ES-I3 (cell line): ENCODE measurements around the gene SERBP1.

Experiments
- H3K36me3 ChIP-seq: 2 replicates; pipeline ENCODE4 v1.6.1; 2013; ENCODE audit warnings: mild to moderate bottlenecking, low read length, control low read depth, moderate library complexity; ENCODE audit not compliant: insufficient read depth
- H3K4me1 ChIP-seq: 2 replicates; pipeline ENCODE4 v1.6.1; 2013; ENCODE audit warnings: mild to moderate bottlenecking, control low read depth, low read length; ENCODE audit not compliant: insufficient read depth
- H3K9ac ChIP-seq: 2 replicates; pipeline ENCODE4 v1.6.1; 2013; ENCODE audit warnings: low read depth, mild to moderate bottlenecking, low read length, moderate library complexity
- H3K9me3 ChIP-seq: 2 replicates; pipeline ENCODE4 v1.6.1; 2013; ENCODE audit warnings: mild to moderate bottlenecking, low read length, moderate library complexity; ENCODE audit not compliant: control insufficient read depth, insufficient read depth

The SERBP1 gene

DNA sequence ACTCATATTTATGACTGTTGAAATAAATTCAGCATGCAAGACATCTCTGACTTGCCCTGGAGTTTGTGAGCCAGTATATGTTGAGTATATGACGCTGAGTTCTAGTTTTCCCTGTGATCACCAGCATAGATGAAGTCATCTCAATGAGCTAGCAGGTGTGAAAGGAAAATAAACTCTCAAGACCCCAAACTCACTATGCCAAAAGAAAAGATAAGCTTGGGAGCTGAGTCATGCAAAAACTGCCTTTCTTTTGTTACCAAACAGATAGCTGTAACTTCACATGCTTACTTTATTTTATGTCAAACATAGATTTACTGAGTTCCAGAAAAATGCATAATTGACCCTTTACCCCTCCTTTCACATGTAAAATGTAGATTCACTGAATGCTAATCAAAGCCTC, 52.9 kb downstream of the SERBP1 start:
- Histone ChIP-seq H3K4me1 (peaks cover 9% of the 10 kb centered on the region; the same call in 1 of the 2 replicates), H3K36me3 (no peaks in the 10 kb centered on the region; the same call in 1 of the 2 replicates), H3K9ac (no peak overlapping the region), H3K9me3 (peaks cover 2% of the 10 kb centered on the region; the same call in 1 of the 2 replicates)

DNA sequence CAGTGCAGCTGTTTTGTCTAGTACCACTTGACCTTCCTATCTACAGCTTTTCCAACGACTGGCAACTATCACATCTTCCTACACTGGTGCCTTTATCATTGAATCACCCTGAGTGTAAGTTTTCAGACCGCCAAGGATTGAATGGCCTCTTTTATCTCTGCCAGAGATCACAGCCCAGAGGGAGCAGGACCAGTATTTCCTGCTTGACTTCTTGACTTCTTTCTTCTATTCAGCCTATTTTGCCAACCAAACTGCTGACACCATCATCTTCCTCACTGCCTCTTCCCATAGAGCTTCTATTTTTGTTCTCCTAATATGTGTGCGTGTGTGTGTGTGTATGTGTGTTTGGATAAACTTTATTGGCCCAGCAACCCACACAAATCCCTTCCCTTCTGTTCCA, 53.8 kb downstream of the SERBP1 start:
- peaks cover 17% of the 10 kb centered on the region for H3K4me1 ChIP-seq
- no peaks in the 10 kb centered on the region for H3K9me3 ChIP-seq
- H3K9ac ChIP-seq, result no peak overlapping the region
- H3K36me3 ChIP-seq, result no peaks in the 10 kb centered on the region; the same call in 1 of the 2 replicates

DNA sequence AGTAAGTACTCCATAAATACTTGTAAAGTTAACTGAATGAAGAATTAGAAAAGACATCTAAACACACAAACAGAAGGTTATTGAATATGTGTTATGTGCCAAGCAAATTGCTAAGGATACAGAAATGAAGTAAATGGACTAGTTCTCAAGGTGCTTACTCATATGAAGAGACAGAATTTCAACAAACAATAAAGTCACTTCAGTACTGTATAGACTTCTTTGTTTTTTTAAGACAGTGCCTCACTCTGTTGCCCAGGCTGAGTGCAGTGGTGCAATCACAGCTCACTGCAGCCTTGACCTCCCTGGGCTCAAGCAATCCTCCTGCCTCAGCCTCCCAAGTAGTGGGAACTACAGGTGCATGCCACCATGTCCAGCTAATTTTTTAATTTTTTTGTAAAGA, 57.3 kb downstream of the SERBP1 start:
- no peak overlapping the region for H3K9ac ChIP-seq
- peaks cover 17% of the 10 kb centered on the region for H3K4me1 ChIP-seq
- no peaks in the 10 kb centered on the region for H3K9me3 ChIP-seq
- no peaks in the 10 kb centered on the region for H3K36me3 ChIP-seq

DNA sequence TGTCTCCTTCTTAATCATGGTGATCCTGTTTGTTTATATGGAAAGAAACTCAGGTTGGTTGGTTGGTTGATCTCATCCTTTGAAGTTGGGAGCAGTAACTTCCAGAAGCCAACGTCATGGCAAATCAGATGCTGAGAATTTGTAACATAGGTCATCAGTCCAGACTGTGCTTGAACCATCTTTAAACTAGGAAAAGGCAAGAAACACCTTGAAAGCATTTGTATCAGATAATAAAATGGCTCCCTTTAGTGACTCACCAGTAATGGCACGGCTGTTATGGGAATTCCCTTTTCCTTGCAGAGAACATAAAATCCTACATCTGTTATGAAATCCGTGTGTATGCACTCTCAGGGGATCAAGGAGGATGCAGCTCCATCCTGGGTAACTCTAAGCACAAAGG, 58.1 kb downstream of the SERBP1 start:
- peaks cover 14% of the 10 kb centered on the region for H3K4me1 ChIP-seq
- H3K9me3 ChIP-seq, result no peaks in the 10 kb centered on the region
- H3K36me3 ChIP-seq, result no peaks in the 10 kb centered on the region
- no peak overlapping the region for H3K9ac ChIP-seq

DNA sequence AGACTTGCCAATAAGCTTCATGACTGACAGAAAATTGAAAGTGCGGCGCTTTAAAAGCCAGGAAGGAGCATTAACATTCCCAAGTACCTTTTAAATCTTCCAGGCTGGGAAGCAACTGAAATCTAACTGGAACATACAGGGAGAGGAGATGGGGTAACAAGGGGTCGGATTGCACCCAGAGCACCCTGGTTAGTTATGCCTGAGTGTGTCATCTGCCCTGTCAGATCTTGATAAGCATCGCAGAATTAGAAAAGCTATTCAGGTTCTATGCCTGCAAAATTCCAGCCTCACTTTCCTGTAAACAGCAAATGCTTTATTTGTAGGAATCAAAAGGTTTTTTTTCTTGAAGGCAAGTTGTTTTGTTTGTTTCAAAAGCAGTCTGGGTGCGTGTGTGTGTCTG, 58.5 kb downstream of the SERBP1 start:
- peaks cover 10% of the 10 kb centered on the region; the same call in 1 of the 2 replicates for H3K4me1 ChIP-seq
- no peaks in the 10 kb centered on the region for H3K9me3 ChIP-seq
- no peaks in the 10 kb centered on the region for H3K36me3 ChIP-seq
- no peak overlapping the region for H3K9ac ChIP-seq

DNA sequence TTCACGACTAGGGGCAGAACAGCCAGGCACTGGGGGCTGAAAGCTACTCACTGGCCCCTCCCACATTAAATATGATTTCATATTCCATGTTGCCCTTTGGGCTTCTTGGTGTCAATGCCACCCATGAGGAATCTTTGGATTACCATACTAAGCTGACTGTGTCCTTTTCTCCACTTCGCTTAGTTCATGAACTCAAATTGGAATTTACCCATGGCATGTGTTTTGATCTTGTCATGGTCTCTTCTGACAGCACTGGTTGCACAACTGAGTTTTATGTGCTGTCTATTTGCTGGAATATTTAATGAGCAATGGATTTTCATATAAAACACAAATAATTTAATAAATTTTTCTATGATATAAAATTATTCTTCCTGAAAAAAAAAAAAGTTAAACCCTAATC, 59.2 kb downstream of the SERBP1 start:
- no peaks in the 10 kb centered on the region for H3K9me3 ChIP-seq
- no peak overlapping the region for H3K9ac ChIP-seq
- peaks cover 10% of the 10 kb centered on the region; the same call in 1 of the 2 replicates for H3K4me1 ChIP-seq
- H3K36me3 ChIP-seq, result no peaks in the 10 kb centered on the region

DNA sequence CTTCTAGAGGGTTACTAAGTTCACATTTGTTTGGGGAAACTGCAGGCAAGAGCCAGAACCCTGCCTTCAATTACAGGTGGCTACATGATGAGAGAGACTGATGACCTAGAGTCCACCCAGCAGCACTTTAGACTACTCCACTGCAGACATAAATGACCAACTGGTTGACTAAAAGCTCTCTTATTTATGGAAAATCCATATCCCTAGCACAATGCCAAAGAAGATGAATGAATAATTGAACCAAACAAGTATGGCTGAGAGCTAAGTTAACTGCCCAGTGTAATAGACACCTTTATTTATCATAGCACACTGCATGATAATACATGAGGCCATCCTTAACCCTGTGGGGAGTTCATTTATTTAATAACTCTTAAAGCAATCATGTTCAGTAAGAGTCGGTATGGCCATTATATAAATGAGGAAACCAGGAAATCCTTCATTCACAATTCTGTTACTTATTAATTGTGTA, 62.1 kb downstream of the SERBP1 start:
- H3K9ac ChIP-seq, result no peak overlapping the region
- H3K9me3 ChIP-seq, result no peaks in the 10 kb centered on the region
- H3K4me1 ChIP-seq, result peaks cover 10% of the 10 kb centered on the region; the same call in 1 of the 2 replicates
- H3K36me3 ChIP-seq, result no peaks in the 10 kb centered on the region

DNA sequence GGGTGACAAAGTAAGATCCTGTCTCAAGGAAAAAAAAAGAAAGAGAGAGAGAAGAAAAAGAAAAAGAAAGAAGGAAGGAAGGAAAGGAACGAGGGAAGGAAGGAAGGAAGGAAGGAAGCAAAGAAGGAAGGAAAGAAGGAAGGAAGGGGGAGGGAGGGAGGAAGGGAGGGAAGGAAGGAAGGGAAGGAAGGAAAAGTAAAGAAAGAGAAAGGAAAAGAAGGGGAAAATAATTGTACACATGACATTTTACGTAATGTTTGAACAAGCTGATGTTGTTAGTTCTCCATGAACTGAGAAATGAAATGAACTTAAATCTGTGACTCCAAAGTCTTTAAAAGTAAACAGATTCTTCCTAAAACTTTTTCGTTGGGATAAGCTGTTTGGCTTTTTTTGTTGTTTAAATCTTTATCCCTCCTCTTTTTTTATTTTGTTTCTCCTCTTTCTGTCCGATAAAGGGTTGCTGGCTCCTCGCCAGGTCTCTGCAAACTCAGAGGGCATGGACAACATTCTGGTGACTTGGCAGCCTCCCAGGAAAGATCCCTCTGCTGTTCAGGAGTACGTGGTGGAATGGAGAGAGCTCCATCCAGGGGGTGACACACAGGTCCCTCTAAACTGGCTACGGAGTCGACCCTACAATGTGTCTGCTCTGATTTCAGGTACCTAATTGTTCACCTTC, 62.7 kb downstream of the SERBP1 start:
- H3K4me1 ChIP-seq, result peaks cover 10% of the 10 kb centered on the region; the same call in 1 of the 2 replicates
- no peak overlapping the region for H3K9ac ChIP-seq
- no peaks in the 10 kb centered on the region for H3K36me3 ChIP-seq
- no peaks in the 10 kb centered on the region for H3K9me3 ChIP-seq

DNA sequence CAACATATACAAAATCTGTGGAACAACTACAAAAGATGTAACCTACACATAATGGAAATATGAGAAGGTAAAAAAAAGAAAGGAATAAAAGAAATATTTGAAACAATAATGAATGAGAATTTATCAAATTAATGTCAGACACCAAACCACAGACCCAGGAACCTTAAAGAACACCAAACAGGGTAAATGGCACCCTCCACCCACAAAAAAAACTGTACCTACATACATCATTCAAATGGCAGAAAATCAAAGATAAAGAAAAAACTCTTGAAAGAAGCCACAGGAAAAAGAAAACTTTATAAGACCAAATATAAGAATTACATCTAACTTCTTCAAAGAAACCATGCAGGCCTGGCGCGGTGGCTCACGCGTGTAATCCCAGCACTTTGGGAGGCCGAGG, 68.6 kb downstream of the SERBP1 start:
- Histone ChIP-seq H3K36me3 (no peaks in the 10 kb centered on the region), H3K9ac (no peak overlapping the region), H3K9me3 (no peaks in the 10 kb centered on the region), H3K4me1 (no peaks in the 10 kb centered on the region)

DNA sequence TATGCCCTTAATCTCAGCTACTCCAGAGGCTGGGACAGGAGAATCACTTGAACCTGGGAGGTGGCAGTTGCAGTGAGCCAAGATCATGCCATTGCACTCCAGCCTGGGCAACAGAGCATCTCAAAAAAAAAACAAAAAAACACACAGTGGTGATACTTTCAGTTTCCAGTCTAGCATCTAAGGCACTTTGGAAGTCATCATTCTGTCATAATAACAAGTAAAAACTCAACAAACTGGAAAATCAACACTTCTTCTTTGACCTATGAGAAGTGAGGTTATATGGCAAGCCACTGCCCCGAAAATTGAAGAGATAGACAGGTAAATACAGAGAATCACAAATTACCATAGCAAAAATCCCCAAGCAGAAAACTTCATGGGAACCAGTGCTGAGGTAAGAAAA, 70.6 kb downstream of the SERBP1 start:
- Histone ChIP-seq H3K9me3 (no peaks in the 10 kb centered on the region), H3K9ac (no peak overlapping the region), H3K4me1 (no peaks in the 10 kb centered on the region), H3K36me3 (no peaks in the 10 kb centered on the region)
